Adipocyte (in vitro differentiated cells): Measurements from ENCODE around the gene KRTAP12-4.
"Not testable (repeated sequence)": the region's sequence is repeated elsewhere in the genome, so short reads cannot be mapped to it uniquely, and the experiment has no call there.

Source experiments
- DNase-seq: peaks from one replicate; pipeline ENCODE4 v3.0.0-alpha.2; 2015; ENCODE audit warnings: low read depth
- H3K27me3 ChIP-seq: replicated peaks from 2 replicates; pipeline ENCODE4 v1.7.0; 2013; ENCODE audit warnings: mild to moderate bottlenecking, low read length, moderate library complexity; ENCODE audit not compliant: control insufficient read depth, insufficient read depth
- H3K36me3 ChIP-seq: 2 replicates; pipeline ENCODE4 v1.7.0; 2013; ENCODE audit warnings: low read length, mild to moderate bottlenecking, moderate library complexity; ENCODE audit not compliant: control insufficient read depth, insufficient read depth, severe bottlenecking
- H3K4me1 ChIP-seq: 2 replicates; pipeline ENCODE4 v1.7.0; 2013; ENCODE audit warnings: mild to moderate bottlenecking, low read length, moderate library complexity; ENCODE audit not compliant: control insufficient read depth, insufficient read depth
- H3K4me3 ChIP-seq: 2 replicates; pipeline ENCODE4 v1.7.0; 2013; ENCODE audit warnings: mild to moderate bottlenecking, low read length, moderate library complexity
- H3K9ac ChIP-seq: 2 replicates; pipeline ENCODE4 v1.7.0; 2013; ENCODE audit warnings: mild to moderate bottlenecking, low read length, moderate library complexity
- H3K9me3 ChIP-seq: 2 replicates; pipeline ENCODE4 v1.7.0; 2013; ENCODE audit warnings: mild to moderate bottlenecking, low read length, moderate library complexity; ENCODE audit not compliant: control insufficient read depth

The KRTAP12-4 gene

DNA sequence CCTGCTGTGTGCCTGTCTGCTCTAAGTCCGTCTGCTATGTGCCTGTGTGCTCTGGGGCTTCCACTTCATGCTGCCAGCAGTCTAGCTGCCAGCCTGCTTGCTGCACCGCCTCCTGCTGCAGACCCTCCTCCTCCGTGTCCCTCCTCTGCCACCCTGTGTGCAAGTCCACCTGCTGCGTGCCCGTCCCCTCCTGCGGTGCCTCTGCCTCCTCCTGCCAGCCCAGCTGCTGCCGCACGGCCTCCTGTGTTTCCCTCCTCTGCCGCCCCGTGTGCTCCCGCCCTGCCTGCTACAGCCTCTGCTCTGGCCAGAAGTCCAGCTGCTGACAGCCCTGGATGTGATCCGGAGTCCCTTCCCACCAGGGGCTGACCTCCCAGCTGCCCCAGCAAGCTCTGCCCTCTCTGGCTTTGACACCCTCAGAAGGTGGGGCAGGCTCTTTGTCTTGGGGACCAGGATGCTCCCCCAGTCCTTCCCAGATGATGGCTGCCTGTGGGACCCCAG is 16.6 kb downstream of the KRTAP12-4 start:
- peaks cover 18% of the 10 kb centered on the region for H3K9me3 ChIP-seq
- H3K4me3 ChIP-seq, H3K27me3 ChIP-seq, H3K4me1 ChIP-seq, H3K36me3 ChIP-seq, H3K9ac ChIP-seq, DNase-seq: not testable (repeated sequence)

- no peak within 1 kb of the TSS for H3K9ac ChIP-seq
- DNase-seq = no peak
- no peak within 1 kb of the TSS for H3K4me3 ChIP-seq
- peaks cover 22% of the 10 kb centered on the region for H3K9me3 ChIP-seq
- no peaks in the 10 kb centered on the region for H3K4me1 ChIP-seq
- H3K27me3 ChIP-seq = no peaks in the 10 kb centered on the region
- no peaks in the 10 kb centered on the region for H3K36me3 ChIP-seq
Measured at GRCh38 chr21:44637018-44637850, 17.2 kb downstream of the KRTAP12-4 start, which contains the start of gene KRTAP10-10. TSS of gene KRTAP10-10 (plus strand) at chr21:44637356. CDS start at chr21:44637418, 62 bp downstream.

- Histone ChIP-seq H3K36me3 (no peaks in the 10 kb centered on the region), H3K9me3 (peaks cover 27% of the 10 kb centered on the region), H3K27me3 (no peaks in the 10 kb centered on the region), H3K9ac (no peak overlapping the region), H3K4me3 (no peak overlapping the region), H3K4me1 (no peaks in the 10 kb centered on the region)
- DNase-seq = no peak
Measured at GRCh38 chr21:44636209-44637017, 18.0 kb downstream of the KRTAP12-4 start.

GRCh38 chr21:44632067-44632466 is 22.4 kb downstream of the KRTAP12-4 start:
- no peak for DNase-seq
- Histone ChIP-seq H3K4me1 (no peaks in the 10 kb centered on the region), H3K27me3 (no peaks in the 10 kb centered on the region), H3K36me3 (no peaks in the 10 kb centered on the region), H3K4me3 (no peak overlapping the region), H3K9me3 (peaks cover 31% of the 10 kb centered on the region), H3K9ac (no peak overlapping the region)

GRCh38 chr21:44630440-44630839 is 24.0 kb downstream of the KRTAP12-4 start:
- no peaks in the 10 kb centered on the region for H3K36me3 ChIP-seq
- DNase-seq = no peak

DNA sequence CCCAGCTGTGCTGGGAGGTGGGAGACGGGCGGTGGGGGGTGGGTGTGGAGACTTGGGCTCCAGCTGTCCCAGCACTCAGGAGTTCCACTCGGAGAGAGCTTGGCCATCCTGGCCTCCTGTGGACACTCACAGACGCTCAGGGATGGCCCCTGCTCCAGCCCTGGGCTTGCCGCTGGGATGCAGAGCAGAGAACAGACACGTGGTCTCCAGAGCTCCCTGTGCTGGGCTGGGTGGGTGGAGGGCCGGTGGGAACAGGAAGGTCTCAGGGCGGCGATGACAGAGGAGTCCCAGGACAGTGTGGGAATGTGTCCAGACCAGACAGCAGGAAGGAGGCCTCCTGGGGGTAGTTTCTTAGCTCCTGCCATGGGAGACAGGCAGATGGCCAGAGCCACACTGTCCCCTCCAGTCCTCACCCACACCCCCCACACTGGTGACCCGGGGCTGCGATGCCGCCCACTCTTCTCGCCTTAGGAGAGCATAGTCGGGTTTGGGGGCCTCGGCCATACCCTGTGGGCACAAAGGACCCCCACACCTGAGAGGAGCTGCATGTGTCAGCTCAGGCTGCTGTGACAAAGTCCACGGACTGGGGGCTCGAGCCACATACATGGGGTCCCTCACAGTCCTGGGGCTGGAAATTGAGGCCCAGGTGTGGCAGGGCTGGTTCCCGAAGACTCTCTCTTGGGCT is 25.6 kb downstream of the KRTAP12-4 start:
- H3K9ac ChIP-seq = no peak overlapping the region
- DNase-seq = no peak
- no peaks in the 10 kb centered on the region for H3K27me3 ChIP-seq
- no peaks in the 10 kb centered on the region for H3K4me1 ChIP-seq
- no peak overlapping the region for H3K4me3 ChIP-seq
- H3K9me3 ChIP-seq = peaks cover 42% of the 10 kb centered on the region
- no peaks in the 10 kb centered on the region for H3K36me3 ChIP-seq

More at GRCh38 chr21:44630440-44630839, 24.0 kb downstream of the KRTAP12-4 start:
- H3K27me3 ChIP-seq = no peaks in the 10 kb centered on the region
- H3K9me3 ChIP-seq = peaks cover 31% of the 10 kb centered on the region
- H3K4me3 ChIP-seq = no peak overlapping the region
- H3K4me1 ChIP-seq = no peaks in the 10 kb centered on the region
- no peak overlapping the region for H3K9ac ChIP-seq

DNA sequence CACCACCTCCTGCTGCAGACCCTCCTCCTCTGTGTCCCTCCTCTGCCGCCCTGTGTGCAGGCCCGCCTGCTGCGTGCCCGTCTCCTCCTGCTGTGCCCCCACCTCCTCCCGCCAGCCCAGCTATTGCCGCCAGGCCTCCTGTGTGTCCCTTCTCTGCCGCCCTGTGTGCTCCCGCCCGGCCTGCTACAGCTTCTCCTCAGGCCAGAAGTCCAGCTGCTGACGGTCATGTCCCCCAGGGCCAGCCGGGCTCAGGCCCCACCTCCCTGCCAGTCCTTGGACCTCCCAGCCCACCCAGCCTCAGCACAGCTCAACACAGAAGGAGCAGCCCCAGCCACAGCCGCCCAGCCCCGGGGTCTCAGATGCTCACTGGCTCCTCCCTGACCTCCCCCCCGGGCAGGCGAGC is 26.6 kb downstream of the KRTAP12-4 start:
- H3K4me3 ChIP-seq, H3K36me3 ChIP-seq, H3K9ac ChIP-seq, H3K27me3 ChIP-seq, H3K4me1 ChIP-seq, DNase-seq: not testable (repeated sequence)
- H3K9me3 ChIP-seq = peaks cover 46% of the 10 kb centered on the region

GRCh38 chr21:44627181-44627822 is 27.2 kb downstream of the KRTAP12-4 start:
- not testable (repeated sequence) for H3K27me3 ChIP-seq, DNase-seq, H3K9ac ChIP-seq, H3K4me1 ChIP-seq, H3K4me3 ChIP-seq, H3K36me3 ChIP-seq
- peaks cover 46% of the 10 kb centered on the region for H3K9me3 ChIP-seq

GRCh38 chr21:44626673-44627143 is 27.8 kb downstream of the KRTAP12-4 start, which contains the start of gene KRTAP10-9:
TSS of gene KRTAP10-9 (plus strand) at chr21:44627093. CDS start at chr21:44627172, 79 bp downstream.
- no peaks in the 10 kb centered on the region for H3K36me3 ChIP-seq
- no peak for DNase-seq
- no peaks in the 10 kb centered on the region for H3K4me1 ChIP-seq
- H3K9ac ChIP-seq = no peak within 1 kb of the TSS
- H3K27me3 ChIP-seq = no peaks in the 10 kb centered on the region
- peaks cover 41% of the 10 kb centered on the region for H3K9me3 ChIP-seq
- no peak within 1 kb of the TSS for H3K4me3 ChIP-seq

GRCh38 chr21:44626262-44626661 is 28.2 kb downstream of the KRTAP12-4 start:
- Histone ChIP-seq H3K27me3 (no peaks in the 10 kb centered on the region), H3K9me3 (peaks cover 38% of the 10 kb centered on the region), H3K36me3 (no peaks in the 10 kb centered on the region), H3K4me3 (no peak overlapping the region), H3K9ac (no peak overlapping the region), H3K4me1 (no peaks in the 10 kb centered on the region)
- no peak for DNase-seq
